Naive thymus-derived CD8-positive, alpha-beta T cell (primary cell): ENCODE results near the gene RUNX2. TPM values are rescaled to one million over a fixed set of nuclear protein-coding genes. Genes with fewer than 3 reads are reported as not detected.
A peak's percentile ranks its signal among the peaks of the same experiment; 100 is the strongest.
"Not testable (repeated sequence)": the region's sequence is repeated elsewhere in the genome, so short reads cannot be mapped to it uniquely, and the experiment has no call there.

ENCODE experiments used
- ATAC-seq, 2 donors: fragments of 150-1000 bp; cut with Tn5 transposase in 1 of 2; sonication (Bioruptor Pico), chemical (Tn5 transposase) in 1 of 2; 1 replicate in 1 of 2; 2 replicates in 1 of 2; pipeline ENCODE4 v1.10.0; 2021; ENCODE audit warnings: mild to moderate bottlenecking in 2 of 2, moderate library complexity in 2 of 2
- POLR2A ChIA-PET: fragments of 350-600 bp; sonication (Branson Sonifier 250); formaldehyde crosslinking; loops from one replicate; lab custom pipeline; 2021; ENCODE audit warnings: antibody characterized with exemption; lab: Charles Lee
- DNase-seq, 10 donors: peaks; one replicate each; pipeline versions ENCODE4 v3.0.0 to v3.0.0-alpha.2; 2020 to 2022
- H3K27ac Mint-ChIP-seq, 10 donors: one replicate each; pipeline ENCODE4 v1.8.0; 2020 to 2022; ENCODE audit warnings: mild to moderate bottlenecking in 10 of 10, mixed read lengths in 10 of 10, moderate library complexity in 4 of 10, inconsistent platforms in 1 of 10
- H3K27me3 Mint-ChIP-seq, 5 donors: one replicate each; pipeline ENCODE4 v1.8.0; 2021 to 2022; ENCODE audit warnings: mixed read lengths in 5 of 5
- H3K36me3 Mint-ChIP-seq, 3 donors: one replicate each; pipeline ENCODE4 v1.8.0; 2020 to 2022; ENCODE audit warnings: mixed read lengths in 3 of 3, mild to moderate bottlenecking in 2 of 3, inconsistent platforms in 1 of 3
- H3K4me1 Mint-ChIP-seq, 4 donors: one replicate each; pipeline ENCODE4 v1.8.0; 2021 to 2022; ENCODE audit warnings: mixed read lengths in 4 of 4
- H3K4me3 Mint-ChIP-seq, 10 donors: one replicate each; pipeline ENCODE4 v1.8.0; 2020 to 2022; ENCODE audit warnings: mild to moderate bottlenecking in 10 of 10, mixed read lengths in 10 of 10, moderate library complexity in 6 of 10, inconsistent platforms in 1 of 10
- H3K9me3 Mint-ChIP-seq, 9 donors: one replicate each; pipeline ENCODE4 v1.8.0; 2020 to 2022; ENCODE audit warnings: mixed read lengths in 9 of 9, mild to moderate bottlenecking in 3 of 9, inconsistent platforms in 1 of 9, moderate library complexity in 1 of 9
- polyA plus RNA-seq, 3 donors: library from polyadenylated mRNA; unstranded; fragments of 300-500 nt; fragmentation: Illumina TruSeq; gene quantifications; one replicate each; pipeline ENCODE4 v1.2.3, GENCODE V29; 2021
- total RNA-seq, 8 experiments: library from RNA in 2 of 8; stranded (reverse) in 2 of 8; gene quantifications; one replicate each; pipeline ENCODE4 v1.2.3 and lab custom pipeline; 2021 to 2026

Gene RUNX2
- total and polyA plus RNA-seq, 5 experiments from 2014 or later: 31.3 to 44.3 (median 36.7) TPM

GRCh38 chr6:45543298-45544235, 215.4 kb downstream of the RUNX2 start:
- no peak for ATAC-seq
- peaks cover 21 to 68% (median 32%) of the 10 kb centered on the region in 3 donors for H3K36me3 Mint-ChIP-seq

GRCh38 chr6:45545416-45545815, 217.3 kb downstream of the RUNX2 start:
- ATAC-seq (no peak), DNase-seq (no peak)
- POLR2A ChIA-PET: no interaction called here
- H3K9me3 Mint-ChIP-seq: no peaks in the 10 kb centered on the region
- no peak overlapping the region for H3K4me3 Mint-ChIP-seq
- H3K27ac Mint-ChIP-seq: no peak overlapping the region
- peaks cover 0 to 6% (median 0%) of the 10 kb centered on the region in 4 donors for H3K4me1 Mint-ChIP-seq
- H3K36me3 Mint-ChIP-seq: peaks cover 18 to 52% (median 28%) of the 10 kb centered on the region in 3 donors
- H3K27me3 Mint-ChIP-seq: no peaks in the 10 kb centered on the region

More at GRCh38 chr6:45543298-45544235, 215.4 kb downstream of the RUNX2 start:
- no peak for DNase-seq
- Mint-ChIP-seq H3K4me3 (no peak overlapping the region), H3K9me3 (no peaks in the 10 kb centered on the region), H3K27ac (peak overlapping the region in 1 of 10 donors; percentile 29), H3K27me3 (no peaks in the 10 kb centered on the region), H3K4me1 (peaks cover 0 to 10% (median 5%) of the 10 kb centered on the region in 4 donors)
- POLR2A ChIA-PET: interaction anchor here (0.7 kb wide), 1 partner anchor 292 kb away, joined by 3 read pairs; no protein-coding TSS in a partner anchor

DNA sequence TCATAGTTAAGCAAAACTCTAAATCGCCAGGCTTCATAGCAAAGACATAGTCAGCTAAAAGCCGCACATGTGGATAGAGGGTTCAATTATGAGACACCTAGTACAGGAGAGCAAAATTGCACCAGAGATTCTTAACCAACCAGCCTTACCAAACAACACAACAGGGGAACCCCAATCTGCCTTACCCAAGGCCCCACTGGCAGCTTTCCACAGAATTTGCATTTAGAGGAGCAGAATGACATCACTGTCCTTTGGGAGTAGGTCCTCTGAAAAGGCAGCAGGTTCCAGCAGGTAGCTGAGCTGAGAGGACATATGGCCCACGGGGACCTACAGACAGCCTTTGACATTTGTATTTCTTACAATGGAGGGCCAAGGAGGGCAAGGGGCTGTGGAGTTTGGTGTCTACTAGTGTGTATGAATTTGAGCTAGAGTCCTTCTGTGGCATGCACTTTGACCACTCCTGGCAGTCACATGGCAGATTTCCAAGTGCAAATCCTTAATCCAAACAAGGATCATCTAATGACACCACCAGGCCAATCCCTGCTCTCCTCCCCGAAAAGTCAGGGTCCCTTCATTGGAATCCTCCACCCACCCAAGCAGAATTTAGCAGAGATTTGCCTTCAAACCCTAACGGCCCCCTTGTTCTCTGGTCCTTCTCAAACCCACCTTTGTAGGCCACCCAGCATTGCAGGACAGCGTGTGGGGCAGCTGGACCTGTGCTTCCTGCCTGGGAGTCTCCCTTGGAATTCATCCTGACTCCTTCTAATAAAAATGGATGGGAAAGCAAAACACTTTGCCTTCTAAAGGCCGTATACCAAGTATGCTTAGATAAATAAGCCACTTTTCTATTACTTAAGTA, 220.8 kb downstream of the RUNX2 start:
- Mint-ChIP-seq H3K4me3 (no peak overlapping the region), H3K9me3 (no peaks in the 10 kb centered on the region), H3K27me3 (no peaks in the 10 kb centered on the region), H3K36me3 (peaks cover 14 to 29% (median 19%) of the 10 kb centered on the region in 3 donors), H3K4me1 (peaks cover 2 to 10% (median 5%) of the 10 kb centered on the region in 4 donors), H3K27ac (peak overlapping the region in 2 of 10 donors; percentile 46 to 85)
- ATAC-seq (no peak), DNase-seq (no peak)
- POLR2A ChIA-PET: no interaction called here

DNA sequence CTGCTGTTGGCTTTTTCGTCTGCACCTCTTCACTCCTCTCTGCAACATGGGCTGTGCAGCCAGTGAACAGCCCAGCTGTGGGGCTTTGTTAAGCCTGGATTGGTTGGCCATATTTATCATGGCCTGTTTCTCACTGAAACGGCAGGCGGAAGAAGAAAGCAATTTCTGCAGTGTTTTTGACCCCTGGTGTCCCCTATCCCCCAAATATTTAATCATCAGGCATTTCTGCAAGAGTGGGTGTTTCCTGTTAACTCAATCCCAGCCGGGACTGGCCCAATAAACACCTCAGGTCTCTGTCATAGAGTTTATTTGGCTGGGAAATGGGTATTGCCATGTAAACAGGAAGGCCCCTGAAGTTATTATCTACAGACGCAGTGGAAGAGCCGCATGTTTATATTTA, 224.4 kb downstream of the RUNX2 start:
- H3K27ac Mint-ChIP-seq: no peak overlapping the region
- no peak for ATAC-seq
- POLR2A ChIA-PET: no interaction called here

GRCh38 chr6:45553730-45554344, 225.7 kb downstream of the RUNX2 start:
- H3K36me3 Mint-ChIP-seq: no peaks in the 10 kb centered on the region
- ATAC-seq: no peak
- H3K27ac Mint-ChIP-seq: peak overlapping the region in 2 of 10 donors; percentile 3 to 12
- no peaks in the 10 kb centered on the region for H3K27me3 Mint-ChIP-seq
- POLR2A ChIA-PET: no interaction called here
- H3K4me3 Mint-ChIP-seq: no peak overlapping the region
- H3K9me3 Mint-ChIP-seq: no peaks in the 10 kb centered on the region
- DNase-seq: no peak
- H3K4me1 Mint-ChIP-seq: peaks cover 5 to 11% (median 9%) of the 10 kb centered on the region in 4 donors

More for the DNA sequence above, 224.4 kb downstream of the RUNX2 start:
- Mint-ChIP-seq H3K4me1 (peaks cover 5 to 11% (median 10%) of the 10 kb centered on the region in 4 donors), H3K4me3 (no peak overlapping the region), H3K9me3 (no peaks in the 10 kb centered on the region), H3K27me3 (no peaks in the 10 kb centered on the region), H3K36me3 (peaks cover 4 to 8% (median 5%) of the 10 kb centered on the region in 3 donors)
- no peak for DNase-seq

DNA sequence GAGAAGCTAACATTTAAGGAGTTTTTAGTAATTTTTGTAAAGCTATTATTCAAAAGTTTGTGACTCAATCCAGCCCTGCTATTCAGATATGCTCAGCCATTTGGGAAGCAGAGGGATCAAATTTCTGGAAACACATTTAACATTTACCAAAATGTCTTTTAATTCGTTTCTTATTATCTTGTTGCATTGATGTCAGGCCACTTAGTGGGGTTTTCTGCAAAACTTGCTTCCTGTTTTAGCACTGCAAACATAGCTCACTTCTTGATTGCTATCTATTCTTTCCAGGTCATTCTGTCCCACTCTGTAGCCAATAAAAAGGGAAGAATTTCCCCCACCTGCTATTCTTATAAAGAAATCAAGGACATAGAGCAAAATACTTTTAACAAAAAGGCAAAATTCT, 226.5 kb downstream of the RUNX2 start:
- peaks cover 5 to 16% (median 10%) of the 10 kb centered on the region in 4 donors for H3K4me1 Mint-ChIP-seq
- peaks cover 0 to 2% (median 0%) of the 10 kb centered on the region in 3 donors for H3K36me3 Mint-ChIP-seq
- no peak overlapping the region for H3K27ac Mint-ChIP-seq
- no peaks in the 10 kb centered on the region for H3K9me3 Mint-ChIP-seq
- no peak for DNase-seq
- POLR2A ChIA-PET: interaction anchor here (0.7 kb wide), 1 partner anchor 1344 kb away, joined by 3 read pairs; no protein-coding TSS in a partner anchor
- H3K27me3 Mint-ChIP-seq: no peaks in the 10 kb centered on the region
- no peak overlapping the region for H3K4me3 Mint-ChIP-seq
- no peak for ATAC-seq

DNA sequence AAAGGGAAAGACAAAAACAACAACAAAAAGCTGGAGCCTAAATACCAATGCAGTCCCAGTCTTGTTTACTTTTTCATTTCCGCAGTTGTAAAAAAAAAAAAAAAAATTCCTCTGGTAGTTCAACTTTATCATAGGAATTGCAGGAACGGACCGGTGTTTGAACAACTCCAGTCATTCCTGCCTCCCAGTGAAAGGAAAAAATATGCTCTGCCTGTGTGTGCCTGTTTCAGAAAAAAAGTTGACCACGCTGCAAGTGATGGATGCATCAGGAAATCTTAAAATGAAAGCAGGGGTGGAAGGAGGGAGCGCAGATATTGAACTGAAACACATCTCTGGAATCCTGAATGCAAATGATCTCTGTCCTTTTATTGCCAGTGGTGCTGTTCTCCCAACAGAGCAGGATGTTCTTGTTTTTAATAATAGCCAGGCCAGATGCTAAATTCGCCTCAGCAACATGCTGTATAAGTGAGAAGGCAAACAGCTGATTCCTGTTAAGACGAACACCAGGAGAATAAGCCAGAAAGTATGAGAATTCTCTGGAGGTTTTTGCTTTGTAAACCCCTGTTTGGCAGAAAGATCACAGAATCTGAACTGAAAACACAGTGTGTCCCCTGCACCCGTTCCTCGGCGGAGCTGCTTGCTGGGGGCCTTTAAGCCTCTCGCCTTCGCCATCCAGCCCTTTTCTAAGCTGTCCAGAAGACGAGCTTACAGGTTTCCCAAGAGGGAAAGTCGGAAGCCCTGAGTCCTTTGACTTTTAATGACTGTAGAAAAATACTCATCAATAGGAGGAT, 228.0 kb downstream of the RUNX2 start:
- DNase-seq (no peak), ATAC-seq (no peak)
- Mint-ChIP-seq H3K9me3 (no peaks in the 10 kb centered on the region), H3K27ac (no peak overlapping the region), H3K4me3 (no peak overlapping the region), H3K27me3 (no peaks in the 10 kb centered on the region), H3K4me1 (peaks cover 5 to 16% (median 10%) of the 10 kb centered on the region in 4 donors), H3K36me3 (peaks cover 0 to 2% (median 0%) of the 10 kb centered on the region in 3 donors)
- POLR2A ChIA-PET: no interaction called here

DNA sequence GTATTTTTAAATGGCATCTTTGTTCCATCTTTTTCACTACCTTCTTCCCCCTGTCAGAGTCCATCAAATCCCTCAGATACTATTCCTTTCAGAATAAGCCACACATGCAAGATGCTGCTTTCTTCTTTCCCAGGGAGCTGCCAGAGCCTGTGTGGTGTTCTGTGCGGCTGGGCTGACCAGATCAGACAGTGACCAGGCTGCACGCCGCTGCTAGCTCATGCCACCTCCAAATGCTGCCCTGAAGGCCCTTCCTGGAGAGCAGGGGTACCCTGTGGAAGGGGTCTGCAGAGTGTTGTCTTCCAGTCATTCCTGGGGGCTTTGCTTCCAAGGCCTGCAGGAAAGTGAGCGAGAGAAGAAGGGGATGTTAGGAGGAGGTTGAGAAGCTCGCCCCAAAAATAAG, 228.7 kb downstream of the RUNX2 start:
- POLR2A ChIA-PET: no interaction called here
- H3K27me3 Mint-ChIP-seq: no peaks in the 10 kb centered on the region
- no peak for DNase-seq
- no peak for ATAC-seq
- H3K36me3 Mint-ChIP-seq: peaks cover 0 to 2% (median 0%) of the 10 kb centered on the region in 3 donors
- no peak overlapping the region for H3K27ac Mint-ChIP-seq
- H3K4me3 Mint-ChIP-seq: no peak overlapping the region
- no peaks in the 10 kb centered on the region for H3K9me3 Mint-ChIP-seq
- H3K4me1 Mint-ChIP-seq: peaks cover 5 to 16% (median 11%) of the 10 kb centered on the region in 4 donors

- Mint-ChIP-seq H3K9me3 (no peaks in the 10 kb centered on the region), H3K27ac (no peak overlapping the region)
Observed at GRCh38 chr6:45557454-45557853, 229.3 kb downstream of the RUNX2 start.

GRCh38 chr6:45558858-45559257, 230.7 kb downstream of the RUNX2 start:
- ATAC-seq: no peak
- POLR2A ChIA-PET: no interaction called here
- peaks cover 0 to 2% (median 0%) of the 10 kb centered on the region in 3 donors for H3K36me3 Mint-ChIP-seq

More at GRCh38 chr6:45557454-45557853, 229.3 kb downstream of the RUNX2 start:
- no peak overlapping the region for H3K4me3 Mint-ChIP-seq
- POLR2A ChIA-PET: no interaction called here
- H3K36me3 Mint-ChIP-seq: peaks cover 0 to 2% (median 0%) of the 10 kb centered on the region in 3 donors
- H3K27me3 Mint-ChIP-seq: no peaks in the 10 kb centered on the region
- DNase-seq (no peak), ATAC-seq (no peak)
- peaks cover 5 to 13% (median 11%) of the 10 kb centered on the region in 4 donors for H3K4me1 Mint-ChIP-seq

DNA sequence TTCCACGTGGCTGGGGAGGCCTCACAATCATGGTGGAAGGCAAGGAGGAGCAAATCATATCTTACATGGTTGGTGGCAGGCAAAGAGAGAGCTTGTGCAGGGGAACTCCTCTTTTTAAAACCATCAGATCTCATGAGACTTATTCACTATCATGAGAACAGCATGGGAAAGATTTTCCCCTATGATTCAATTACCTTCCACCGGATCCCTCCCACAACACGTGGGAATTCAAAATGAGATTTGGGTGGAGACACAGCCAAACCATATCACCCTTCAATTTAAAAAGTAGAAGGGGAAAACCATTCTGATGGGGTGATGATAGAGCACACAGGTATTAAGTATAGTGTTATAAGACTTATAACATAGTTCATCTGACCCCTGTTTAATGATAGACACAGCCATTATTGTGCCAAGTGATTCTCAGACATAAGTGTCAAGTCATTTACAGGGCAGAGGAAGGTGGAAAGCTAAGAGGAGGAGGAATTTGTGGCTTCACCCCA, 232.2 kb downstream of the RUNX2 start:
- H3K4me3 Mint-ChIP-seq, DNase-seq, H3K9me3 Mint-ChIP-seq, ATAC-seq, POLR2A ChIA-PET, H3K4me1 Mint-ChIP-seq, H3K27ac Mint-ChIP-seq, H3K27me3 Mint-ChIP-seq, H3K36me3 Mint-ChIP-seq: not testable (repeated sequence)

More at GRCh38 chr6:45558858-45559257, 230.7 kb downstream of the RUNX2 start:
- Mint-ChIP-seq H3K9me3 (no peaks in the 10 kb centered on the region), H3K4me3 (no peak overlapping the region), H3K4me1 (peaks cover 4 to 12% (median 6%) of the 10 kb centered on the region in 4 donors), H3K27me3 (no peaks in the 10 kb centered on the region), H3K27ac (no peak overlapping the region)
- DNase-seq: no peak
